Measurements from ENCODE around the gene KRT13.

Gene KRT13

GRCh38 chr17:41505007-41505808 is at the start of gene KRT13:
Gene KRT13 (minus strand): TSS chr17:41505612. CDS start chr17:41505550, 62 bp downstream.
- TF ChIP-seq BACH2 (CRISPR knock-in tag; IDR thresholded peaks at IDR 0.05; ENCODE audit: borderline replicate concordance) (no peak), GLIS3 (CRISPR knock-in tag; IDR thresholded peaks at IDR 0.05) (no peak), ZC3H10 (CRISPR knock-in tag; IDR thresholded peaks at IDR 0.05) (no peak), TCF4 (CRISPR knock-in tag; IDR thresholded peaks at IDR 0.05; ENCODE audit: borderline replicate concordance) (no peak), ARNTL (CRISPR knock-in tag; IDR thresholded peaks at IDR 0.05; ENCODE audit: borderline replicate concordance, low read depth) (no peak), ZNF8 (CRISPR knock-in tag; IDR thresholded peaks at IDR 0.05) (no peak), ZFP30 (CRISPR knock-in tag; IDR thresholded peaks at IDR 0.05) (no peak), ESRRG (CRISPR knock-in tag; IDR thresholded peaks at IDR 0.05) (no peak), ZNF565 (CRISPR knock-in tag; conservative IDR thresholded peaks at IDR 0.05; ENCODE audit: low read depth) (no peak), CSDC2 (CRISPR knock-in tag; IDR thresholded peaks at IDR 0.05) (no peak), ISL1 (CRISPR knock-in tag; IDR thresholded peaks at IDR 0.05) (no peak), PPARA (CRISPR knock-in tag; IDR thresholded peaks at IDR 0.05; ENCODE audit: borderline replicate concordance) (no peak)
- TF ChIP-seq, protein P1, sequence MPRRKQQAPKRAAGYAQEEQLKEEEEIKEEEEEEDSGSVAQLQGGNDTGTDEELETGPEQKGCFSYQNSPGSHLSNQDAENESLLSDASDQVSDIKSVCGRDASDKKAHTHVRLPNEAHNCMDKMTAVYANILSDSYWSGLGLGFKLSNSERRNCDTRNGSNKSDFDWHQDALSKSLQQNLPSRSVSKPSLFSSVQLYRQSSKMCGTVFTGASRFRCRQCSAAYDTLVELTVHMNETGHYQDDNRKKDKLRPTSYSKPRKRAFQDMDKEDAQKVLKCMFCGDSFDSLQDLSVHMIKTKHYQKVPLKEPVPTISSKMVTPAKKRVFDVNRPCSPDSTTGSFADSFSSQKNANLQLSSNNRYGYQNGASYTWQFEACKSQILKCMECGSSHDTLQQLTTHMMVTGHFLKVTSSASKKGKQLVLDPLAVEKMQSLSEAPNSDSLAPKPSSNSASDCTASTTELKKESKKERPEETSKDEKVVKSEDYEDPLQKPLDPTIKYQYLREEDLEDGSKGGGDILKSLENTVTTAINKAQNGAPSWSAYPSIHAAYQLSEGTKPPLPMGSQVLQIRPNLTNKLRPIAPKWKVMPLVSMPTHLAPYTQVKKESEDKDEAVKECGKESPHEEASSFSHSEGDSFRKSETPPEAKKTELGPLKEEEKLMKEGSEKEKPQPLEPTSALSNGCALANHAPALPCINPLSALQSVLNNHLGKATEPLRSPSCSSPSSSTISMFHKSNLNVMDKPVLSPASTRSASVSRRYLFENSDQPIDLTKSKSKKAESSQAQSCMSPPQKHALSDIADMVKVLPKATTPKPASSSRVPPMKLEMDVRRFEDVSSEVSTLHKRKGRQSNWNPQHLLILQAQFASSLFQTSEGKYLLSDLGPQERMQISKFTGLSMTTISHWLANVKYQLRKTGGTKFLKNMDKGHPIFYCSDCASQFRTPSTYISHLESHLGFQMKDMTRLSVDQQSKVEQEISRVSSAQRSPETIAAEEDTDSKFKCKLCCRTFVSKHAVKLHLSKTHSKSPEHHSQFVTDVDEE (CRISPR knock-in tag; IDR thresholded peaks at IDR 0.05) = no peak
- TF ChIP-seq, protein P2, sequence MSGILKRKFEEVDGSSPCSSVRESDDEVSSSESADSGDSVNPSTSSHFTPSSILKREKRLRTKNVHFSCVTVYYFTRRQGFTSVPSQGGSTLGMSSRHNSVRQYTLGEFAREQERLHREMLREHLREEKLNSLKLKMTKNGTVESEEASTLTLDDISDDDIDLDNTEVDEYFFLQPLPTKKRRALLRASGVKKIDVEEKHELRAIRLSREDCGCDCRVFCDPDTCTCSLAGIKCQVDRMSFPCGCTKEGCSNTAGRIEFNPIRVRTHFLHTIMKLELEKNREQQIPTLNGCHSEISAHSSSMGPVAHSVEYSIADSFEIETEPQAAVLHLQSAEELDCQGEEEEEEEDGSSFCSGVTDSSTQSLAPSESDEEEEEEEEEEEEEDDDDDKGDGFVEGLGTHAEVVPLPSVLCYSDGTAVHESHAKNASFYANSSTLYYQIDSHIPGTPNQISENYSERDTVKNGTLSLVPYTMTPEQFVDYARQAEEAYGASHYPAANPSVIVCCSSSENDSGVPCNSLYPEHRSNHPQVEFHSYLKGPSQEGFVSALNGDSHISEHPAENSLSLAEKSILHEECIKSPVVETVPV (CRISPR knock-in tag; IDR thresholded peaks at IDR 0.05) = no peak
- TF ChIP-seq, protein P3, sequence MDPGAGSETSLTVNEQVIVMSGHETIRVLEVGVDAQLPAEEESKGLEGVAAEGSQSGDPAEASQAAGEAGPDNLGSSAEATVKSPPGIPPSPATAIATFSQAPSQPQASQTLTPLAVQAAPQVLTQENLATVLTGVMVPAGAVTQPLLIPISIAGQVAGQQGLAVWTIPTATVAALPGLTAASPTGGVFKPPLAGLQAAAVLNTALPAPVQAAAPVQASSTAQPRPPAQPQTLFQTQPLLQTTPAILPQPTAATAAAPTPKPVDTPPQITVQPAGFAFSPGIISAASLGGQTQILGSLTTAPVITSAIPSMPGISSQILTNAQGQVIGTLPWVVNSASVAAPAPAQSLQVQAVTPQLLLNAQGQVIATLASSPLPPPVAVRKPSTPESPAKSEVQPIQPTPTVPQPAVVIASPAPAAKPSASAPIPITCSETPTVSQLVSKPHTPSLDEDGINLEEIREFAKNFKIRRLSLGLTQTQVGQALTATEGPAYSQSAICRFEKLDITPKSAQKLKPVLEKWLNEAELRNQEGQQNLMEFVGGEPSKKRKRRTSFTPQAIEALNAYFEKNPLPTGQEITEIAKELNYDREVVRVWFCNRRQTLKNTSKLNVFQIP (CRISPR knock-in tag; IDR thresholded peaks at IDR 0.05; ENCODE audit: borderline replicate concordance, low read depth) = no peak
- TF ChIP-seq, protein P4, sequence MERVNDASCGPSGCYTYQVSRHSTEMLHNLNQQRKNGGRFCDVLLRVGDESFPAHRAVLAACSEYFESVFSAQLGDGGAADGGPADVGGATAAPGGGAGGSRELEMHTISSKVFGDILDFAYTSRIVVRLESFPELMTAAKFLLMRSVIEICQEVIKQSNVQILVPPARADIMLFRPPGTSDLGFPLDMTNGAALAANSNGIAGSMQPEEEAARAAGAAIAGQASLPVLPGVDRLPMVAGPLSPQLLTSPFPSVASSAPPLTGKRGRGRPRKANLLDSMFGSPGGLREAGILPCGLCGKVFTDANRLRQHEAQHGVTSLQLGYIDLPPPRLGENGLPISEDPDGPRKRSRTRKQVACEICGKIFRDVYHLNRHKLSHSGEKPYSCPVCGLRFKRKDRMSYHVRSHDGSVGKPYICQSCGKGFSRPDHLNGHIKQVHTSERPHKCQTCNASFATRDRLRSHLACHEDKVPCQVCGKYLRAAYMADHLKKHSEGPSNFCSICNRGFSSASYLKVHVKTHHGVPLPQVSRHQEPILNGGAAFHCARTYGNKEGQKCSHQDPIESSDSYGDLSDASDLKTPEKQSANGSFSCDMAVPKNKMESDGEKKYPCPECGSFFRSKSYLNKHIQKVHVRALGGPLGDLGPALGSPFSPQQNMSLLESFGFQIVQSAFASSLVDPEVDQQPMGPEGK (CRISPR knock-in tag; IDR thresholded peaks at IDR 0.05; ENCODE audit: borderline replicate concordance) = no peak
- TF ChIP-seq, protein P5, sequence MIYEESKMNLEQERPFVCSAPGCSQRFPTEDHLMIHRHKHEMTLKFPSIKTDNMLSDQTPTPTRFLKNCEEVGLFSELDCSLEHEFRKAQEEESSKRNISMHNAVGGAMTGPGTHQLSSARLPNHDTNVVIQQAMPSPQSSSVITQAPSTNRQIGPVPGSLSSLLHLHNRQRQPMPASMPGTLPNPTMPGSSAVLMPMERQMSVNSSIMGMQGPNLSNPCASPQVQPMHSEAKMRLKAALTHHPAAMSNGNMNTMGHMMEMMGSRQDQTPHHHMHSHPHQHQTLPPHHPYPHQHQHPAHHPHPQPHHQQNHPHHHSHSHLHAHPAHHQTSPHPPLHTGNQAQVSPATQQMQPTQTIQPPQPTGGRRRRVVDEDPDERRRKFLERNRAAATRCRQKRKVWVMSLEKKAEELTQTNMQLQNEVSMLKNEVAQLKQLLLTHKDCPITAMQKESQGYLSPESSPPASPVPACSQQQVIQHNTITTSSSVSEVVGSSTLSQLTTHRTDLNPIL (CRISPR knock-in tag; IDR thresholded peaks at IDR 0.05; ENCODE audit: low read depth) = no peak
- no peak for ATAC-seq

DNA sequence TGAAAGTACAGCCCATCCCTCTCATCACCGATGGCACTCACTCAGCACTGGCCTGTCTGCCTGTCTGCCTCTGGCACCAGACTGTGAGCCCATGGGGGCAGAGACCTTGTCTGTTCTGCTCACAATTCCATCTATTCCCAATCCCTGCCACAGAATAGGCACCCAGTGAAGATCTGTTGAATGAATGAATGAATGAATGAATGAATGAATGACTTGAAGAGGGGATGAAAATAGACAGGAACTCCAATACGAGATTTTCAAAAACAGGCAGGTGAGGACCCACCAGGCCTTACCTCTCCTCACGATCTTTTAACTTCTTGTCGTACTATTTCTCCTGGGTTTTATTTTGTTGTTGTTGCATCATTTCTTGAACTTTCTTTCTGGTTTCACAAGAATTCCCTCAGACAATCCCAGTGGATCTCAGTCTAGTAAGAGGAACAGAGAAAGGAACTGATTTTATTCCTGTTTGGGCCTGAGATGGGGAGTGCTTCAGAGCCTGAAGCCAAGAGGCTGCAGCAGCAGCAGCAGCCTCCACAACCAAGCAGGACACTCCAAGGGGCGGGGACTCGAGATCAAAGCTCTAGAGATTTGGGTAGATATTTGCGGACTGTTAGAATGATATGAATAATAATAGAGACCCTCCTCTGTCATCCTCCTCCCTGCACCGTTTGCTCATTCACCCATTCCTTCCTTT is 48.7 kb upstream of the KRT13 start:
- TF ChIP-seq ZNF8 (CRISPR knock-in tag; IDR thresholded peaks at IDR 0.05) = no peak
- no peak for TF ChIP-seq GLIS3 (CRISPR knock-in tag; IDR thresholded peaks at IDR 0.05)
- TF ChIP-seq SNAI2 (CRISPR knock-in tag; IDR thresholded peaks at IDR 0.05) = no peak
- TF ChIP-seq TOX (CRISPR knock-in tag; IDR thresholded peaks at IDR 0.05; ENCODE audit: borderline replicate concordance) = no peak
- TF ChIP-seq BACH2 (CRISPR knock-in tag; IDR thresholded peaks at IDR 0.05; ENCODE audit: borderline replicate concordance) = no peak
- TF ChIP-seq ZFP3 (CRISPR knock-in tag; IDR thresholded peaks at IDR 0.05) = no peak
- TF ChIP-seq, protein P2 (CRISPR knock-in tag; IDR thresholded peaks at IDR 0.05) = no peak
- no peak for TF ChIP-seq ZNF70 (CRISPR knock-in tag; IDR thresholded peaks at IDR 0.05)
- TF ChIP-seq, protein P4 (CRISPR knock-in tag; IDR thresholded peaks at IDR 0.05; ENCODE audit: borderline replicate concordance) = no peak
- no peak for TF ChIP-seq CSDC2 (CRISPR knock-in tag; IDR thresholded peaks at IDR 0.05)
- TF ChIP-seq, protein P1 (CRISPR knock-in tag; IDR thresholded peaks at IDR 0.05) = no peak
- ATAC-seq = no peak
